ENCODE results near the gene TGFB2.

Gene TGFB2

GRCh38 chr1:218368686-218369085 lies 23.6 kb downstream of the TGFB2 start:
- peaks cover 47% of the 10 kb centered on the region for H3K36me3 ChIP-seq (replicated peaks)
- no peaks in the 10 kb centered on the region for H3K27me3 ChIP-seq (replicated peaks)
- in situ Hi-C loops (cut with HindIII; ENCODE audit: low pct_ligation_motif_present, low sequenced_read_pairs), result no loop called here
- DNase-seq, result no peak
- peak overlapping the region; percentile 38 for H3K27ac ChIP-seq
- TF ChIP-seq, protein P1, sequence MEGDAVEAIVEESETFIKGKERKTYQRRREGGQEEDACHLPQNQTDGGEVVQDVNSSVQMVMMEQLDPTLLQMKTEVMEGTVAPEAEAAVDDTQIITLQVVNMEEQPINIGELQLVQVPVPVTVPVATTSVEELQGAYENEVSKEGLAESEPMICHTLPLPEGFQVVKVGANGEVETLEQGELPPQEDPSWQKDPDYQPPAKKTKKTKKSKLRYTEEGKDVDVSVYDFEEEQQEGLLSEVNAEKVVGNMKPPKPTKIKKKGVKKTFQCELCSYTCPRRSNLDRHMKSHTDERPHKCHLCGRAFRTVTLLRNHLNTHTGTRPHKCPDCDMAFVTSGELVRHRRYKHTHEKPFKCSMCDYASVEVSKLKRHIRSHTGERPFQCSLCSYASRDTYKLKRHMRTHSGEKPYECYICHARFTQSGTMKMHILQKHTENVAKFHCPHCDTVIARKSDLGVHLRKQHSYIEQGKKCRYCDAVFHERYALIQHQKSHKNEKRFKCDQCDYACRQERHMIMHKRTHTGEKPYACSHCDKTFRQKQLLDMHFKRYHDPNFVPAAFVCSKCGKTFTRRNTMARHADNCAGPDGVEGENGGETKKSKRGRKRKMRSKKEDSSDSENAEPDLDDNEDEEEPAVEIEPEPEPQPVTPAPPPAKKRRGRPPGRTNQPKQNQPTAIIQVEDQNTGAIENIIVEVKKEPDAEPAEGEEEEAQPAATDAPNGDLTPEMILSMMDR (IDR thresholded peaks at IDR 0.05; ENCODE audit: low read depth, low read length, missing control alignments), result no peak
- H3K4me3 ChIP-seq (ENCODE audit: low read depth, low read length), result no peak overlapping the region

GRCh38 chr1:218369688-218370511 lies 24.8 kb downstream of the TGFB2 start:
- TF ChIP-seq, protein P1 (IDR thresholded peaks at IDR 0.05; ENCODE audit: low read depth, low read length, missing control alignments), result no peak
- no peaks in the 10 kb centered on the region for H3K27me3 ChIP-seq (replicated peaks)
- in situ Hi-C loops (cut with HindIII; ENCODE audit: low pct_ligation_motif_present, low sequenced_read_pairs), result no loop called here
- H3K36me3 ChIP-seq (replicated peaks), result peaks cover 38% of the 10 kb centered on the region
- peak overlapping the region; percentile 89 for H3K27ac ChIP-seq
- DNase-seq, result peak; percentile 63
- H3K4me3 ChIP-seq (ENCODE audit: low read depth, low read length), result no peak overlapping the region

DNA sequence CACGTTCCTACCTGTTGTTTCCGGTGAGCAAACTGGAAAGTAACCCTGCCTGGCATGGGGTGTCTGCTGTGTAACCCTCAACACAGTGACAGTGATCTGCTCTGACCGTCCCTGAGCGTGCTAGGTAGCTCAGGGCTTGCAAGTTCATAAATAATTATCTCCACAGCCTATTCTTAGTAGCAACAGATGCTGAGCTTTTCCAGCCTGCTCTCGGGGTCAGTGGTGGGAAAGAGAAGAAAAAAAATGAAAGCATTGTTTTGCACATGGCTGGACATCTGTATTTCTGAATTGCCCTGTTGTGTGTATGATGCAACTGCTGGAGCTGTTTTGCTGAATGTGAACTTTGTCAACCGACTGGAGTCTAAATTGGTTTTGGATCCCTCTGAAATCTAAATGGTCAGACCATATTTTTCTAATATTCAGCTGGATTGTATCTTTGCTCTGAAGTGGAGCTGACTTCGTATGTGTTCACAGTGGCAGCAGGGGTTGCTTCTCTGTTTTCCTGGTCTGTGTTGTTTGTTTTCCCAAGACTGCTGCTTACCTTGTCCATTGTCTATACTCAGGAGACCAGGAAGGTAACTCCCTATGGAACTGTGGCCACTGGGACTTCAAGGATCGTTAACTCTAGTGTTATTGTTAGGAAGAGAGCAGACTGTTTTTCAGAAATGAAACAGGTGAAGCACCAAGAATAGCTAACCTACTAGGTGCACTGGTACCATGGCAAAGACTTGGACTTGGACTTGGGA lies 27.0 kb downstream of the TGFB2 start:
- in situ Hi-C loops (cut with HindIII; ENCODE audit: low pct_ligation_motif_present, low sequenced_read_pairs), result no loop called here

GRCh38 chr1:218374401-218375353 lies 29.5 kb downstream of the TGFB2 start:
- peak; percentile 88 for DNase-seq
- Histone ChIP-seq H3K27ac (peak overlapping the region; percentile 95), H3K27me3 (replicated peaks) (no peaks in the 10 kb centered on the region), H3K36me3 (replicated peaks) (peaks cover 10% of the 10 kb centered on the region), H3K4me3 (ENCODE audit: low read depth, low read length) (no peak overlapping the region)
- in situ Hi-C loops (cut with HindIII; ENCODE audit: low pct_ligation_motif_present, low sequenced_read_pairs), result no loop called here
- TF ChIP-seq, protein P1 (IDR thresholded peaks at IDR 0.05; ENCODE audit: low read depth, low read length, missing control alignments), result no peak

More for the DNA sequence above, 27.0 kb downstream of the TGFB2 start:
- peaks cover 27% of the 10 kb centered on the region for H3K36me3 ChIP-seq (replicated peaks)
- DNase-seq, result no peak
- TF ChIP-seq, protein P1 (IDR thresholded peaks at IDR 0.05; ENCODE audit: low read depth, low read length, missing control alignments), result no peak
- H3K27ac ChIP-seq, result peak overlapping the region; percentile 95
- no peaks in the 10 kb centered on the region for H3K27me3 ChIP-seq (replicated peaks)
- no peak overlapping the region for H3K4me3 ChIP-seq (ENCODE audit: low read depth, low read length)

- peak overlapping the region; percentile 95 for H3K27ac ChIP-seq
- H3K36me3 ChIP-seq (replicated peaks), result peaks cover 21% of the 10 kb centered on the region
- DNase-seq, result no peak
- TF ChIP-seq, protein P1 (IDR thresholded peaks at IDR 0.05; ENCODE audit: low read depth, low read length, missing control alignments), result no peak
- H3K27me3 ChIP-seq (replicated peaks), result no peaks in the 10 kb centered on the region
- in situ Hi-C loops (cut with HindIII; ENCODE audit: low pct_ligation_motif_present, low sequenced_read_pairs), result no loop called here
- no peak overlapping the region for H3K4me3 ChIP-seq (ENCODE audit: low read depth, low read length)
Measured at GRCh38 chr1:218376722-218377121, 31.6 kb downstream of the TGFB2 start.

Data from brain microvascular endothelial cell (primary cell).